NB4 (cell line): ENCODE results near the gene SHLD2.
"Not testable (repeated sequence)": the region's sequence is repeated elsewhere in the genome, so short reads cannot be mapped to it uniquely, and the experiment has no call there.

Source experiments
- CTCF ChIP-seq: IDR thresholded peaks from one replicate; pipeline ENCODE4 v1.5.1; 2012; ENCODE audit warnings: low read depth, low read length
- MYC ChIP-seq: IDR thresholded peaks from 2 replicates; pipeline ENCODE4 v1.6.1; 2011; ENCODE audit warnings: low read depth, low read length
- POLR2A ChIP-seq: IDR thresholded peaks from 2 replicates; pipeline ENCODE4 v1.6.1; 2011; ENCODE audit warnings: mild to moderate bottlenecking; ENCODE audit not compliant: insufficient read length; ENCODE audit errors: extremely low read depth

- not testable (repeated sequence) for TF ChIP-seq POLR2A, CTCF, MYC
These were observed 9.7 kb downstream of the SHLD2 start for GRCh38 chr10:87104727-87105126.
